GM23248 (cell line): ENCODE measurements around the gene LAMA2. TPM values are rescaled to one million over a fixed set of nuclear protein-coding genes. Genes with fewer than 3 reads are reported as not detected.
"Not testable (repeated sequence)": the region's sequence is repeated elsewhere in the genome, so short reads cannot be mapped to it uniquely, and the experiment has no call there.

ENCODE experiments used
- DNase-seq: peaks from one replicate; pipeline ENCODE4 v3.0.0-alpha.2; 2015
- H2AFZ ChIP-seq: fragments of 200-600 bp; sonication (generic); 2 replicates; pipeline ENCODE4 v1.6.1; 2016; ENCODE audit warnings: antibody characterized with exemption
- H3F3A ChIP-seq: fragments of 200-600 bp; sonication (generic); 2 replicates; pipeline ENCODE4 v1.6.1; 2016; ENCODE audit warnings: mild to moderate bottlenecking, antibody characterized with exemption, mixed run types; ENCODE audit not compliant: insufficient read depth
- H3K27ac ChIP-seq: fragments of 200-600 bp; sonication (generic); 2 replicates; pipeline ENCODE4 v1.5.1; 2016; ENCODE audit warnings: mild to moderate bottlenecking
- H3K27me3 ChIP-seq: fragments of 200-600 bp; sonication (generic); replicated peaks from 2 replicates; pipeline ENCODE4 v1.6.1; 2016; ENCODE audit warnings: mild to moderate bottlenecking; ENCODE audit not compliant: insufficient read depth
- H3K36me3 ChIP-seq: fragments of 200-600 bp; sonication (generic); 2 replicates; pipeline ENCODE4 v1.6.1; 2016; ENCODE audit warnings: low read depth, mild to moderate bottlenecking
- H3K4me1 ChIP-seq: fragments of 200-600 bp; sonication (generic); 2 replicates; pipeline ENCODE4 v1.6.1; 2016; ENCODE audit warnings: mild to moderate bottlenecking; ENCODE audit not compliant: insufficient read depth
- H3K4me2 ChIP-seq: fragments of 200-600 bp; sonication (generic); one replicate; pipeline ENCODE4 v1.6.1; 2016; ENCODE audit warnings: mild to moderate bottlenecking; ENCODE audit not compliant: unreplicated experiment
- H3K4me3 ChIP-seq: fragments of 200-600 bp; sonication (generic); 2 replicates; pipeline ENCODE4 v1.5.1; 2016; ENCODE audit warnings: mild to moderate bottlenecking
- H3K79me2 ChIP-seq: fragments of 200-600 bp; sonication (generic); 2 replicates; pipeline ENCODE4 v1.6.1; 2016; ENCODE audit warnings: mild to moderate bottlenecking; ENCODE audit not compliant: insufficient read depth
- H3K9ac ChIP-seq: fragments of 200-600 bp; sonication (generic); 2 replicates; pipeline ENCODE4 v1.6.1; 2016; ENCODE audit warnings: mild to moderate bottlenecking
- H3K9me2 ChIP-seq: fragments of 200-600 bp; sonication (generic); 2 replicates; pipeline ENCODE4 v1.6.1; 2016; ENCODE audit warnings: mixed run types, mild to moderate bottlenecking, moderate library complexity; ENCODE audit not compliant: insufficient read depth
- H3K9me3 ChIP-seq: fragments of 200-600 bp; sonication (generic); one replicate; pipeline ENCODE4 v1.6.1; 2017; ENCODE audit warnings: low read depth
- H4K20me1 ChIP-seq: fragments of 200-600 bp; sonication (generic); 2 replicates; pipeline ENCODE4 v1.6.0; 2016; ENCODE audit not compliant: insufficient read depth
- EZH2 ChIP-seq: fragments of 200-600 bp; sonication (generic); IDR thresholded peaks from 2 replicates; pipeline ENCODE4 v1.6.1; 2018; ENCODE audit warnings: antibody characterized with exemption, mild to moderate bottlenecking; ENCODE audit not compliant: insufficient read depth, poor library complexity, severe bottlenecking
- EZH2phosphoT487 ChIP-seq: fragments of 200-600 bp; sonication (generic); IDR thresholded peaks from 2 replicates; pipeline ENCODE4 v1.6.1; 2018; ENCODE audit warnings: antibody characterized with exemption, moderate library complexity, mild to moderate bottlenecking, low read depth; ENCODE audit not compliant: insufficient read depth
- WGBS, 2 experiments: methylation state at CpG; one replicate each; pipeline ENCODE4 v1.1.6; 2015 to 2017; ENCODE audit warnings: low lambda C conversion rate in 2 of 2, low coverage in 1 of 2; ENCODE audit errors: missing lambda C conversion rate in 2 of 2; 5-methylcytosine and 5-hydroxymethylcytosine counted together
- in situ Hi-C: fragments of 300-500 bp; cut with MboI; formaldehyde crosslinking; loops from 2 replicates; pipeline ENCODE4 v1.15.0; 2020
- polyA plus RNA-seq: library from polyadenylated mRNA; unstranded; fragments of >200 nt; fragmentation: Nextera tagmentation; extraction: Ambion mirVana; gene quantifications from 2 replicates; pipeline ENCODE4 v1.2.1, GENCODE V29; 2016
- total RNA-seq: library from RNA; depleted of rRNA; stranded (reverse); fragments of >200 nt; shearing (Covaris generic); gene quantifications from 2 replicates; pipeline ENCODE4 v1.2.3, GENCODE V29; 2014

Gene LAMA2
- total and polyA plus RNA-seq, 2 experiments from 2014 or later, result 8.3 to 31.1 TPM

- no peaks in the 10 kb centered on the region for H3K9me2 ChIP-seq
- peak; percentile 8 for DNase-seq
- no peaks in the 10 kb centered on the region for H3K27me3 ChIP-seq
- no peaks in the 10 kb centered on the region for H3K79me2 ChIP-seq
- H3K4me2 ChIP-seq, result no peak overlapping the region
- in situ Hi-C loops, result no loop called here
- no peaks in the 10 kb centered on the region for H4K20me1 ChIP-seq
- no peaks in the 10 kb centered on the region for H3K9me3 ChIP-seq
- no peak overlapping the region for H3K9ac ChIP-seq
- peaks cover 6% of the 10 kb centered on the region; the same call in 1 of the 2 replicates for H3K4me1 ChIP-seq
- H3K4me3 ChIP-seq, result no peak overlapping the region
- no peaks in the 10 kb centered on the region for H3F3A ChIP-seq
- TF ChIP-seq EZH2 (no peak), EZH2phosphoT487 (no peak)
- 0 out of 2 replicates have a peak, but pooled peaks cover 7% of the 10 kb centered on the region for H3K36me3 ChIP-seq
- H3K27ac ChIP-seq, result no peak overlapping the region
- no peak overlapping the region for H2AFZ ChIP-seq
These were observed 186.1 kb downstream of the LAMA2 start for GRCh38 chr6:129069006-129069405.

- no peaks in the 10 kb centered on the region for H3K27me3 ChIP-seq
- H3F3A ChIP-seq, result no peaks in the 10 kb centered on the region
- H3K9ac ChIP-seq, result no peak overlapping the region
- H2AFZ ChIP-seq, result no peak overlapping the region
- H3K4me3 ChIP-seq, result no peak overlapping the region
- H4K20me1 ChIP-seq, result no peaks in the 10 kb centered on the region
- no peaks in the 10 kb centered on the region for H3K79me2 ChIP-seq
- no peak for TF ChIP-seq EZH2
- TF ChIP-seq EZH2phosphoT487, result no peak
- H3K4me1 ChIP-seq, result peaks cover 9% of the 10 kb centered on the region; the same call in 1 of the 2 replicates
- H3K36me3 ChIP-seq, result no peaks in the 10 kb centered on the region
- H3K27ac ChIP-seq, result no peak overlapping the region
- H3K9me3 ChIP-seq, result no peaks in the 10 kb centered on the region
- H3K4me2 ChIP-seq, result no peak overlapping the region
- WGBS, 2 experiments, result 92 to 98% methylated on average over 2 of the region's 2 CpGs
- DNase-seq, result no peak
- in situ Hi-C loops, result no loop called here
- H3K9me2 ChIP-seq, result no peaks in the 10 kb centered on the region
These were observed 190.1 kb downstream of the LAMA2 start for GRCh38 chr6:129073051-129073450.

- peaks cover 9% of the 10 kb centered on the region; the same call in 1 of the 2 replicates for H3K4me1 ChIP-seq
- no peak overlapping the region for H3K27ac ChIP-seq
- no peaks in the 10 kb centered on the region for H3K36me3 ChIP-seq
- H3K79me2 ChIP-seq, result no peaks in the 10 kb centered on the region
- H3K4me2 ChIP-seq, result no peak overlapping the region
- no peak overlapping the region for H3K9ac ChIP-seq
- no peaks in the 10 kb centered on the region for H4K20me1 ChIP-seq
- WGBS, 2 experiments, result 14 to 19% methylated on average over 3 of the region's 3 CpGs
- DNase-seq, result peak; percentile 13
- H3K9me3 ChIP-seq, result no peaks in the 10 kb centered on the region
- no peak overlapping the region for H3K4me3 ChIP-seq
- no peak overlapping the region for H2AFZ ChIP-seq
- H3K27me3 ChIP-seq, result no peaks in the 10 kb centered on the region
- TF ChIP-seq EZH2phosphoT487 (no peak), EZH2 (no peak)
- in situ Hi-C loops, result no loop called here
- no peaks in the 10 kb centered on the region for H3F3A ChIP-seq
- no peaks in the 10 kb centered on the region for H3K9me2 ChIP-seq
These were observed 190.9 kb downstream of the LAMA2 start for GRCh38 chr6:129073691-129074395.

DNA sequence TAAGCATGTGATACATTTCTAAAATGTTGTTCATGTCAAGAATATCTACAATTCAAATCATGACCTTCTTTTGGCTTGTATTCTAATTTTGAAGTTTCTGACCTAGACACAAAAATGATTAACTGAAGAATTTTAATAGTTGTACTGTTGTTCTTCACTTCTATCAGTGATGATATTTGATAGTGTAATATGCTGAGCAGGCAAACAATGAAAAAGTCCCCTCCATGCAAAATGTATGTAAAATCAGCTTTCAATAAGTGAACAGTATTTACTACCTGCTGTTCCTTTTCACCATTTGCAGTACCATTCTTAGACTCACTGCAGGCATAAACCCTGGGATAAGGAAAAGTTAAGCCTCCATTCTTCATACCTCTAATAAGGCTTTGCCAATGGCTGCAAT, 201.5 kb downstream of the LAMA2 start:
- no peak overlapping the region for H3K4me2 ChIP-seq
- no peak overlapping the region for H3K4me3 ChIP-seq
- H4K20me1 ChIP-seq, result no peaks in the 10 kb centered on the region
- no peak overlapping the region for H3K9ac ChIP-seq
- no peak for TF ChIP-seq EZH2
- no peak for TF ChIP-seq EZH2phosphoT487
- H3K9me2 ChIP-seq, result no peaks in the 10 kb centered on the region
- no peak overlapping the region for H3K27ac ChIP-seq
- DNase-seq, result no peak
- no peaks in the 10 kb centered on the region for H3K27me3 ChIP-seq
- H3K36me3 ChIP-seq, result no peaks in the 10 kb centered on the region
- H3F3A ChIP-seq, result no peaks in the 10 kb centered on the region
- H3K4me1 ChIP-seq, result no peaks in the 10 kb centered on the region
- H3K79me2 ChIP-seq, result no peaks in the 10 kb centered on the region
- in situ Hi-C loops, result no loop called here
- H2AFZ ChIP-seq, result no peak overlapping the region
- H3K9me3 ChIP-seq, result no peaks in the 10 kb centered on the region

DNA sequence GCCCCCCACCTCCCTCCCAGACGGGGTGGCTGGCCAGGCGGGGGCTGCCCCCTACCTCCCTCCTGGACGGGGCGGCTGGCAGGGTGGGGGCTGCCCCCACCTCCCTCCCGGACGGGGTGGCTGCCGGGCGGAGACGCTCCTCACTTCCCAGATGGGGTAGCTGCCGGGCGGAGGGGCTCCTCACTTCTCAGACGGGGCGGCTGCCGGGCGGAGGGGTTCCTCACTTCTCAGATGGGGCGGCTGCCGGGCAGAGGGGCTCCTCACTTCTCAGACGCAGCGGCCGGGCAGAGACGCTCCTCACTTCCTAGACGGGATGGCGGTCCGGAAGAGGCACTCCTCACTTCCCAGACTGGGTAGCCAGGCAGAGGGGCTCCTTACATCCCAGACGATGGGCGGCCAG, 205.5 kb downstream of the LAMA2 start:
- in situ Hi-C loops, H3K4me1 ChIP-seq: not testable (repeated sequence)
- WGBS, 2 experiments, result 98 to 100% methylated on average over 4 to 26 of the region's 26 CpGs

More for the DNA sequence above, 205.5 kb downstream of the LAMA2 start:
- H3K4me2 ChIP-seq, H3K27ac ChIP-seq, H3K4me3 ChIP-seq, H2AFZ ChIP-seq, H3K36me3 ChIP-seq, H3K79me2 ChIP-seq, H3K9me2 ChIP-seq, H3K9me3 ChIP-seq, H3K9ac ChIP-seq, H3K27me3 ChIP-seq, H4K20me1 ChIP-seq, DNase-seq, H3F3A ChIP-seq: not testable (repeated sequence)
